GM20000 (cell line): ENCODE measurements around the gene STXBP6.

ENCODE experiments used
- DNase-seq: peaks from one replicate; pipeline ENCODE4 v3.0.0; 2012; ENCODE audit warnings: low spot score
- TF ChIP-seq, protein P1 (sequence below): IDR thresholded peaks from 2 replicates; pipeline ENCODE4 v1.5.1; 2012; ENCODE audit warnings: mild to moderate bottlenecking, control low read depth; ENCODE audit errors: extremely low read depth, missing control alignments

STXBP6 gene

DNA sequence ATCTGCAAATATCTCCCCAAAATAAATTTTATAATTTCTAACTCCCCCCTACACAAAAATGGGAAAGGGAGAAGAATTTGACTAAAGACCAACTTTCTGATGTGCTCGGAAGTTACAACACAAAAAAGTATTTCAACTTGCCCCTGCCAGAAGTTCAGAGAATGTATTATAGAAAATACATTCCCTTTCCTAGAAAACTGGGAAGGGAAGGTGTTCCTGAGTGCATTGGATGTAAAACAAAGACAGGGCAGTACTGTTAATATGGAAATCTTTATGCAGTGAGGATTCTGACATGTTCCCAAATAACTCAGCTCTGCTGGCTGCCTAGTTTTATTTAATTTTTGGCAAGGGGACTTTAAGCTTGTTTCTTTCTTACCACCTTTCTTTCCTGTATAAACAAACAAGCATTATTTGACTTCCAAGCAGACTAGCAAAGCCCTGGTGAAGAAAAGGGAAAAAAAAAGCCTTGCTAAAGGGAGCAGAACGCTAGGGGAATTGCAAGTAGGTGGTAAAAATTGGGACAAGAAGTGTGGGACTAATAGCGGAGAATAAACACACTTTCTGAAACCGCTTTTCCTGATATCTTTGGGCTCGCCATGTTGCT, 124.1 kb downstream of the STXBP6 start:
- no peak for DNase-seq
- TF ChIP-seq, protein P1, sequence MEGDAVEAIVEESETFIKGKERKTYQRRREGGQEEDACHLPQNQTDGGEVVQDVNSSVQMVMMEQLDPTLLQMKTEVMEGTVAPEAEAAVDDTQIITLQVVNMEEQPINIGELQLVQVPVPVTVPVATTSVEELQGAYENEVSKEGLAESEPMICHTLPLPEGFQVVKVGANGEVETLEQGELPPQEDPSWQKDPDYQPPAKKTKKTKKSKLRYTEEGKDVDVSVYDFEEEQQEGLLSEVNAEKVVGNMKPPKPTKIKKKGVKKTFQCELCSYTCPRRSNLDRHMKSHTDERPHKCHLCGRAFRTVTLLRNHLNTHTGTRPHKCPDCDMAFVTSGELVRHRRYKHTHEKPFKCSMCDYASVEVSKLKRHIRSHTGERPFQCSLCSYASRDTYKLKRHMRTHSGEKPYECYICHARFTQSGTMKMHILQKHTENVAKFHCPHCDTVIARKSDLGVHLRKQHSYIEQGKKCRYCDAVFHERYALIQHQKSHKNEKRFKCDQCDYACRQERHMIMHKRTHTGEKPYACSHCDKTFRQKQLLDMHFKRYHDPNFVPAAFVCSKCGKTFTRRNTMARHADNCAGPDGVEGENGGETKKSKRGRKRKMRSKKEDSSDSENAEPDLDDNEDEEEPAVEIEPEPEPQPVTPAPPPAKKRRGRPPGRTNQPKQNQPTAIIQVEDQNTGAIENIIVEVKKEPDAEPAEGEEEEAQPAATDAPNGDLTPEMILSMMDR = no peak

DNA sequence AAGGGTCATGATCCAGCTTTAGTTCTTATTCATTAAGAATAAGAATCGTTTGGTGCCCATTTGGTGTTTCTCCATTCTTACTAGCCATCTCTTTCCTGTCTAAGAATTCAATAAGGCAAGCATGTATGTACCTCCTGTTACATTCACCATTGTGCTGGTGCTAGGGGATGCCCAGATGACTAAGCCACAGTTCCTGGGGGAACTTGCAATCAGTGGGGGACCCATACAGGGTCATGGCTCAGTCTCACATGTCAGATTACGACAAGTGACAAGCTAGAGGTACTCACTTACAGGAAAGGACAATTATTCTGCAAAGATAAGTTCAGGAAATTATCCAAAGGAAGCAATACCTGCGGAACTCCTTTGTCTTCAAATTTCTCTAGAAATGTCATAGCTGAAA, 125.4 kb downstream of the STXBP6 start:
- no peak for DNase-seq
- TF ChIP-seq, protein P1 = no peak

DNA sequence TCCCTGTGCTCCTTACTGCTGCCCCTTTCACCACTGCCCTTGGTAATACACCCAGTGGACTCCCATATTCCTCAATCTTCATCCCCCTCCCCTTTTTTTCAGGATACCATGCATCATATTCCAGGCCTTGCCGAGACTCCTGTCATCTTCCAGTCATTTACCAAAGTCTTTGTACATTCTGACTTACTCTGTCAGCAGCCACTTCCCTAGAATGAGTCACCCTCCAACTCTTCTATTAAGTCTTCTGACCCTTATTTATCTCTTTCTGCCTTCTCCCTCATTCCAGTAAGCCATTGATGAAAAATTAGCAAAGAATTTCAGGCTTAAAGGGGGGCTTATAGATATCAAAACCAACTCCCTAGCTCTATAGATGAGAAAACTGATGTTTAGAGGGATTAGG, 128.0 kb downstream of the STXBP6 start:
- no peak for DNase-seq
- TF ChIP-seq, protein P1 = no peak

DNA sequence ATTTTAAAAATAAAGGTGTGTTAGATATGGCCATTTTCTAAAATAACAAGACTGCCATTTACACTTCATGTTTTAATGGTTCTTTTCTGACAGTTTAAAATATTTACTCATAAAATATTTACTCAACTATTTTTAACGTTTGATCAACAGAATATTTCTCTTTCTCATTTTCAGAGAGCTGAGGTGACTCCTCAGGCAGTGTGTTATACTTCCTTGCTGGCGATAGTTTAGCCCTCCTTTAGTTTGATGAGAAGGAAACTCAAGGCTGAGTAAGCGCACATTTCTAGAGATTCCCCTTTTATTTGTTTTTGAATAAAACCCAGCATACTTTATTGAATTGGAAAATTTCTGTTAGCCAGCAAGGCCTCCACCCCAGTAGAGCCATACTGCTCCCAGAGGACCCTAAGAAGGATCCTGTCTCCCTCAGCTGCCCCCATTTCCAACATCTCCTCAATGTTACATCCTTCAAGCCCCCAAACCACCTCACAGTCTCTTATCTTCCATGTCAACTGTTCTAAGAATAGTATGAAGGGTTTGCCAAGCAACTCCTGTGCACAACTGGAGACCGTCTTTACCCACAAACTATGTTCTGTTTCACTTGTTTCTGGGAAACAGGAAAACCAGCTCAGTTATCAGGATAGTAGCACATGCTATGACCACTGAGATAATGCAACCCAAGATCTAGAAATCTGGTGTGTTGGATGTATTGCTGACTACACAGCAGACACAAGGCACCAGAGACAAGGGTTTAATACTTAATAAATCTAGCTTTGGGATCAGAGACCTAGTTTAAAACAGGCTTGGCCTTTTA, 129.5 kb downstream of the STXBP6 start:
- TF ChIP-seq, protein P1 = no peak
- DNase-seq = no peak

DNA sequence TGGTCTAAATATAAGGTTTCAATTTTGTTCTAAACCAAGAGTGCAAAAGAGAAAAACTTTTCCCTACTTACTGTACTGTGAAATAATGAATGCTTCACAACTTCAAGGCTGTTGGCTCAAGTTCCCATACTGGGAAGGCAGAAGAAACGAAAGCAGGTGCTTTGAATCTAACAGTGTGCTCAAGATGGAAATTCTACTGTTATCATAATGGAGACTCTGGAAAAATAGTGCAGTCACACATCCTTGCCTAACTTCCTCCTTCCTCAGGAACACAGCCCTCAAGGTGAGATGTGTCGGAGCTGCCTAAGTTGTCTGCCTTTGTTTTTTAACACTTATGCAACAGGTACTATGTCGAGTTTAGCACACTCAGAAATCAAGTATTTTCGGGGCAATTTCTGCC, 131.1 kb downstream of the STXBP6 start:
- DNase-seq = no peak
- TF ChIP-seq, protein P1 = no peak

DNA sequence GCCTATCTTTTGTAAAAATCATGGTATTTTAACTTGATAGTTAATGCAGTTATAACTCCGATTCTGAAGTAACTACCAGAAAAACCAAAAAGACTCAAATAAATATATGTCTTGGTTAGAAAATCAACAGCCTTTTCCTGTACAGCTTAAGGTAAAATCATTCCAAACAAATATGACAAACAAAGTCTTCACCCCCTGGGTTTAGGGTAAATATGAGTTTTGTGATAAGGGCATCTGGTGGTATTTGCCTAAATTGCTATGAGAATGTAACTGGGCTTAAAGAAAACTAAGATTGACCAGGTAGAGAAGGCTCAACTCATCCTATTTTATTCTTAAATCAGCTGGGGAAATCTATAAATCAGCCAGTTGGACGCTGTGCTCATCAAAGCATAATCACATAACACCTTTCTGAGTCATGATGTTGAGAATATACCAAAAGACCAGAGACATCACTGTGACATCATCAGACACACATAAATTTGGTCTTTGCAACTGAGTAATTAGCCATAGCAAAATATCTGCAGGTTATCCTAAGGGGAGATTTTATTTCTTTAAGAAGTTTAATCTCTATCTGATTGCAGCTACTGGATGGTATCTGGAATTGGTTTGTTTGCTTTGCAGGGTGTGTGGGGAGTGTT, 133.9 kb downstream of the STXBP6 start:
- TF ChIP-seq, protein P1 = no peak
- DNase-seq = no peak

DNA sequence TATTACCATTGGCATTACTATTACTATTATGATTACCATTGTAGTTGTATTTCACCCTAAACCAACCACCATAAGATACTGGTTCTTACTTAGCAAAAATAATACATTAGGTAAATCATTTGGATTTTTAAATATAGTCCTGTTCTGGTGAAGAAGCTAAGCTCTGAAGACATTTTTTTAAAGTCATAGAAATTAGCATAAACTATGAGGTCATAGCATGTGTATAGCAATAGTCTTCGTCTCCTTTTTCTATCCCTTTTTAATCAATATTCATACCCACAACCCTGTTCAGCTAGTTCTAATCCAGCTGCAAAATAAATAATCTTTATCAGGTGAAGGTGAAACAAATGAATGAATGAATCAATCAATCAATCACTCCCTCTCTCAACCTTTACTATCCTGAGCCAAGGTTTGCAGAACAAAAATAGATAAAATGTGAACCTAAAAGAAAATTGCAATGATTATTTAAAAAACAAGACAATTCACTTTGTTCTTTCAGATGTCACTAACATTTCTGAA, 134.5 kb downstream of the STXBP6 start:
- no peak for DNase-seq
- TF ChIP-seq, protein P1 = no peak
